Hypothalamus (tissue), 51 donors: Measurements from ENCODE around the gene TOP3B.

Experiments used
- DNase-seq, 51 donors: peaks; one replicate each; lab custom pipeline; 2025; lab: John Stamatoyannopoulos, UW

Gene TOP3B

GRCh38 chr22:22014285-22014659 is 31.7 kb upstream of the TOP3B start:
- no peak for DNase-seq

DNA sequence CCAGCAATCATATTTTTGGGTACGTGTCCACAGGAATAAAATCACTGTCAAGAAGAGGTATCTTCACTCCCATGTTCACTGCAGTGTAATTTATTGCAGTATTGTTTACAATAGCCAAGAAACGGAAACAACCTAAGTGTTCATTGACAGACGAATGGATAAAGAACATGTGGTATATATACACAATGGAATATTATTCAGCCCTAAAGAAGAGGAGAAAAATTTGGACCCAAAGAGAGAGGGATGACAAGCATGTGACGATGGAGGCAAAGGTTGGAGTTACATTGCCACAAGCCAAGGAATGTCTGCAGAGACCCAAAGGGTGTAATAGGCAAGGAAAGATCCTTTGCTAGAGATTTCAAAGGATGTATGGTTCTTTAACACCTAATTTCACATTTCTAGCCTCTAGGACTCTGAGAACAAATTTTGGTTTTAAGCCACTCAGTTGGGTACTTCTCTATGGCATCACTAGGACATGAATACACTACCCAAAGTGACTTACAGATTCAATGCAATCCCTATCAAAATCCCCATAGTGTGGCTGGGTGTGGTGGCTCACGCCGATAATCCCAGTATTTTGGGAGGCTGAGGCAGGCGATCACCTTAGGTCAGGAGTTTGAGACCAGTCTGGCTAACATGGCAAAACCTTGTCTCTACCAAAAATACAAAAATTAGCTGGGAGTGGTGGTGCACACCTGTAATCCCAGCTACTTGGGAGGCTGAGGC is 31.1 kb upstream of the TOP3B start:
- no peak for DNase-seq

- DNase-seq = no peak
Observed at GRCh38 chr22:22011964-22012363, 29.4 kb upstream of the TOP3B start.

DNA sequence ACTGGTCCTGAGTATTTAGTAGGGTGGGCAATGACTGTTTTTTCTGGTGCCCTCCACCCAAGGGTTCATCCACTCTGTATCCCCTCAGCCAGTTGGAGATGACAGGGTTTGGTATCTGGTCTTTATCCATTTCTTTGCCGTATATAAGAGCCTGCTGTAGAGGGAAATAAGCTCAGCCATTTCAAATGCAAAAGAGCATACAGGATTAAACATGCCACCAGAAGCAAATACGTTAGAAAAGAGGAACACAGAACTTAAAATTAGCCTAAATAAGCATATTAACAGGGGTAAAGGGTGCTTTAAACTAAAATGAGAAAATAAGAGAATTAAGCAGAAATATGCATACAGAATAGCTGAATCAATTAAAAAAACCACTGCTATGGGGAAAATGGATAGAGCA is 27.8 kb upstream of the TOP3B start:
- no peak for DNase-seq

GRCh38 chr22:22009661-22010060 is 27.1 kb upstream of the TOP3B start:
- DNase-seq = no peak

- DNase-seq = no peak
Observed at GRCh38 chr22:22006596-22006990, 24.0 kb upstream of the TOP3B start.

- DNase-seq = no peak
Observed at GRCh38 chr22:22005945-22006595, 23.5 kb upstream of the TOP3B start.

- no peak for DNase-seq
Observed at GRCh38 chr22:22003233-22003632, 20.6 kb upstream of the TOP3B start.

GRCh38 chr22:22002526-22003055 is 20.0 kb upstream of the TOP3B start:
- no peak for DNase-seq

DNA sequence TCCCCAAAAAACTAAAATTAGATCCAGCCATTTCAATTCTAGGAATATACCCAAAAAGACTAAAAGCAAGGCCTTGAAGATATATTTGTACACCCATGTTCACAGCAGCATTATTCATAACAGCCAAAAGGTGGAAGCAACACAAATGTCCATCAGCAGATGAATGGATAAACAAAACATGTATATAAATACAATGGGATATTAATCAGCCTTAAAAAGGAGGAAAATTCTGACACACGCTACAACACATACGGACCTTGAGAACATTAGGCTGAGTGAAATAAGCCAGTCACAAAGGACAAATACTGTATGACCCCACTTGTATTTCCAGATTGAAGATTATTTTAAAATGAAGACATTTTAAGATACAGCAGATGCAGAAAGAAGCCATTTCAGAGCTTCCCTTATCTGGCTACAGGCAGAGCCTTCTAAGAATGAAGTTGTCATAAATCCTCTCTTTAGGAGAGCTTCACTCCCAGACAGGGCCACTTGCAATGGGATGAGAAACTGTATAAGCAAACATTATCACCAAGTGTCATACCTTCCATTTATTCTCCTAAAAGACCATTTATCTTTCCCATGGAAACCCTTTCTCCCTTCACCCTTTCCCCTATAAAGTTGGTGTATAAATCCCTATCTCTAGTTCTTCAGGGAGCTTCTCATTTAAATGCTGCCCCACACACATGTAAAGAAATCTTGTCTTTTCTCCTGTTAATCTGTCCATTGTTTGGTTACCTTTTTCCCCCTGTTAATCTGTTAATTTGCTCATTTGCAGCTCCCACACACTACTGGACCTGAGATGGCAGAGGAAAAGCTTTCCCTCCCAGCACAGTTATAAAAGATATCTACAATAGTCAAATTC is 19.3 kb upstream of the TOP3B start:
- DNase-seq = no peak

DNA sequence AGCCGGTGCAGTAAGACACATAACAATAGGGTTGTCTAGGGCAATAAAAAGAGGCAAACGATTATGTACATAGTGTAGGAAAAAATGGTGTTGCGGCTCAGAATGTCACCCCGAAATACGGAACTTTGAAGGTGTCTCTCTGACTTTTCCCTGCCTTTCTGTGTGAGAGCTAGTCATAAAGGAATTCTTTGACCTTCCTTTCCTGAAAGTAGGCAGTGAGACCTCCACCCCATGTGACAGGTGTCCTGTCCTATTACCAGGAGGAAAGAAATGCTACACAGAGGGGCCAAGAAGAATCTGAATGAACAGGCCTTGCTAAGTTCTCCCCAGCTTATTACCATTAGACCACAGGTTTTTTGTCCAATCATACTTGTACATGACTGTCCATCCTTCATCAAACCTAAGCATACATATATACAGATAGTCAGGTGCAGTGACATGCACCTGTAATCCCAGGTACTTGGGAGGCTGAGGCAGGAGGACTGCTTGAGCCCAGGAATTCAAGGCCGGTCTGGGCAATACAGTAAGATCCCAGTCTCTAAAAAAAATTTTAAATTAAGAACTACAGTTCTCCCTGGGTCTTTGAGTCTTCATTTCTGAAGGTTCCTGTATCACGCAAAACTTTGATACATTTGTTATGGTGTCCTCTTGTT is 16.1 kb upstream of the TOP3B start:
- no peak for DNase-seq

GRCh38 chr22:21996175-21996720 is 13.7 kb upstream of the TOP3B start:
- DNase-seq = no peak

GRCh38 chr22:21995660-21996059 is 13.1 kb upstream of the TOP3B start:
- no peak for DNase-seq

DNA sequence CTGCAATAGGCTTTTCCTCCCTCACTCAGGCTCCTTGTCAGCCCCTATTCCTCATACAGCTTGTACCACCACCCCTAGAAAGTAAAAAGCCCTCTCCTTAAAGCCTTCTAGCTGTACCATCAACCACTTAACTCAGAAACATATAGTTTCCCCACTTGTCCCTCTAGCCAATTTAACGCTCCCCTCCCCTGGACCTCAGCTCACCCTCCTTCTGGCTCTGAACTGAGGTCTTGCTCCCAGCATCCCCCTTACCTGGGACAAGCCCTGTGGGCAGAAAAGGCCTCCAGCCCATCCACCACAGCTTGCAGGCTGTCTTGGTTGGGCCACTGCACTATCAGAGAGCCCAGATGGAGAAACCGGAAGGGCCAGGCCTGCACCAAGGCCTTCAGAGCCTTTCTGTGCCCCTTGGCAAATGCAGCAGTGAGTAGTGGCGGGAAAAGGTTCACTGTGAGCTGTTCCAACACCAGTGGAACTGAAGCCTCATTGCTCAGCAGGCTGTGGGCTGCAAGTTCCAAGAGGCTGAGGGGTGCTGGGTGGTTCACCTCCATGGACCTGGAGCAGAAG is 12.4 kb upstream of the TOP3B start:
- no peak for DNase-seq

- no peak for DNase-seq
Observed at GRCh38 chr22:21992593-21993237, 10.1 kb upstream of the TOP3B start.

DNA sequence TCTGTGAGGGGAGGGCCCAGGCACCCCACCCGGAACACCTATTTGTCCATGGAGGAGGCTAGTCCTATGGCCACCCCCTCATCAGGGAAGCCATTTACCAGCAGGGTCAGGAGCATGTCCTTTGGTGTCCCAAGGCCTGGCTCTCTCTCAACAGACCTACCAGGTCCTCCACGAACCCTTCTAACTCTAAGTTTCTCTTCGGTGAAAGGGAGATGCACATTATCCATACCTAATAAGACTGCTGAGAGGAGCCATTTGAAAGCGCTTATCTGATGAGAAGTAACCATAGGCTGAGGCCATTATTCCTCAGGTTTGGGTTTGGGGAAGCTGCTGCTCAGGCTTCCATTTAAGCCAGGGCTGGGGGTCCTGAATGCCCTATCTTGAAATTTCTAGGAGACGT is 9.2 kb upstream of the TOP3B start:
- DNase-seq = no peak

DNA sequence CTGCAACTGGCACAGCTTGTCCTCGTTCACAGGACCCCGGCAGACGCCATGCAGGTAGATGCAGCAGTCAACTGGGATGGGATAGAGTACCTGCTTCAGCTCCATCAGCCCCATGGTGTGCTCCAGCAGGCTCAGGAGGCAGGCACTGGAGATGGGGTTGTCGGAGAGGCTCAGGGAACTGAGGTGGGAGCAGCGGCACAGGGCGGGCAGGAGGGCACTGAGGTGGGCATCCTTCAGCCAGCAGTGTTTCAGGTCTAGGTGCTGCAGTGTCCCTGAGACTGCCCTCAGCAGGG is 8.7 kb upstream of the TOP3B start:
- DNase-seq = no peak

- no peak for DNase-seq
Observed at GRCh38 chr22:21990445-21991303, 8.1 kb upstream of the TOP3B start.

DNA sequence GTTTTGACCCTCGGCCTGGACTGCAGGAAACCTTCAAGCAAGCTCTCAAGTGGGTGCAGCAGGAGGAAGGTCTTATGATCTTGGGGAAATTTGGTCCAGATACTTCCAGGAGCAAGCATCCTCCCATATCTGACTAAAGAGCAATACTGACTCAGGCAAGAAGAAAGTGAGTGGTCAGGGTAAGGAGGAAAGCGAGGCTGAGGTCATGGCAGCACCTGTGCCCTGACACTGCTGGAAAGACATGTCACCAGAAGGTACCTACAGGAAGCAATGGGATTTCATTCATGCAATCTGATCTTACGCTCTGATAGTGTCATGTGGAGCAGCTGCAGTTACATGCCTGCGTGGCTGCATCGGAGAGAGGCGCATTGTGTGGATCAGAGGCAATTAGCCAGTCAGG is 6.5 kb upstream of the TOP3B start:
- no peak for DNase-seq
